COLO668 (cell line): Measurements from ENCODE around the gene MLKL.
A peak's percentile ranks its signal among the peaks of the same experiment; 100 is the strongest.
"Not testable (repeated sequence)": the region's sequence is repeated elsewhere in the genome, so short reads cannot be mapped to it uniquely, and the experiment has no call there.

Experiments used
- DNase-seq: peaks from one replicate; lab custom pipeline; 2025; ENCODE audit not compliant: unreplicated experiment; lab: John Stamatoyannopoulos, UW

MLKL gene

DNA sequence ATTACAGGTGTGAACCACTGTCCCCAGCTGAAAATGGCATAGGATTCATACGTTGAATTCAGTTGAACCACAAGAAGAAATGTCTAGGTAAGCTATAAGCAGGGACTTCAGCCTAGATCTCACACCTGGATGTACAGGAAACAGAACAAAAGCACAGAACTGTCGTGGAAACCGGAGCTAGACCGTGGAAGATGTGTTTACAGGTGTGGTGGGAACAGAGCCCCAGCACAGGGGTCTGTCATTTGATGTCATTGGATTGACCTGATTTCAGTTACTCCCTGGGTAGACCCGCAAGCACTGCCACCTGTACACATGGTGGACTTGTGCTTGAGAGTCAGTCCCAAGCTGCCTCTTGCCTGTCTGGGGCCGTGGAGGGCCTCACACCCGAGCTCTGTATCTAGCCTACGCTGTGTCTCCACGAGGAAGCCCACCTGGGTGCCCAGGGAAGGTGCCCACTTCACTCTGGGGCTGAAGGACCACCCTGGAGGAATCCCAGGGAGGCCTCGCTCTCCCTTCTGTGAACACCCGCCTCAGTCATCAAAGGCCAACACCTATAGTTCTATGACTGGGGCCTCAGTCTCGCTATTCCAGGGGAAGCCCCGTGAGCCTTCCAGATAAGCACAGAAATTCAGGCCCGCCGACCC lies 32.2 kb upstream of the MLKL start:
- no peak for DNase-seq

DNA sequence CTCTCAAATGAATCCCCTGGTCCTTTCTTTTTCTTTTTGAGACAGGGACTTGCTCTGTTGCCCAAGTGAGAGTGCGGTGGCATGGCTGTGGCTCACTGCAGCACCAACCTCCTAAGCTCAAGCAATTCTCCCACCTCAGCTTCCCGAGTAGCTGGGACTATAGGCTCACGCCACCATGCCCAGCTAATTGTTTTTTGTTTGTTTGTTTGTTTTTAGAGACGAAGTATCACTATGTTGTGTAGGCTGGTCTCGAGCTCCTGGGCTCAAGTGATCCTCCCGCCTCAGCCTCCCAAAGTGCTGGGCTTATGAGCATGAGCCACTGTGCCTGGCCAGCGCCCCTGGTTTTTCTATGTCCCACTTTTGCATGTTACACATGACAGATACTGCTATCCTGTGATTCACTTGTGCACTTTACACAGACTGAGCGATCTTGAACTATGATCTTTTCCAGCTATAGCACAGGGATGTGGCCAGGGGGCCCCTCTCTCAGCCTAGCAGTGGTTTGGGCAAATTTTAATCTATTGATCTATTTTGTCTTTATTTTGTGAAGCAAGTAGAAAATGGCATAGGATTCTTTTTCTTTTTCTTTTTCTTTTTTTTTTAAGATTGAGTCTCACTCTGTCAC lies 31.3 kb upstream of the MLKL start:
- DNase-seq: no peak

DNA sequence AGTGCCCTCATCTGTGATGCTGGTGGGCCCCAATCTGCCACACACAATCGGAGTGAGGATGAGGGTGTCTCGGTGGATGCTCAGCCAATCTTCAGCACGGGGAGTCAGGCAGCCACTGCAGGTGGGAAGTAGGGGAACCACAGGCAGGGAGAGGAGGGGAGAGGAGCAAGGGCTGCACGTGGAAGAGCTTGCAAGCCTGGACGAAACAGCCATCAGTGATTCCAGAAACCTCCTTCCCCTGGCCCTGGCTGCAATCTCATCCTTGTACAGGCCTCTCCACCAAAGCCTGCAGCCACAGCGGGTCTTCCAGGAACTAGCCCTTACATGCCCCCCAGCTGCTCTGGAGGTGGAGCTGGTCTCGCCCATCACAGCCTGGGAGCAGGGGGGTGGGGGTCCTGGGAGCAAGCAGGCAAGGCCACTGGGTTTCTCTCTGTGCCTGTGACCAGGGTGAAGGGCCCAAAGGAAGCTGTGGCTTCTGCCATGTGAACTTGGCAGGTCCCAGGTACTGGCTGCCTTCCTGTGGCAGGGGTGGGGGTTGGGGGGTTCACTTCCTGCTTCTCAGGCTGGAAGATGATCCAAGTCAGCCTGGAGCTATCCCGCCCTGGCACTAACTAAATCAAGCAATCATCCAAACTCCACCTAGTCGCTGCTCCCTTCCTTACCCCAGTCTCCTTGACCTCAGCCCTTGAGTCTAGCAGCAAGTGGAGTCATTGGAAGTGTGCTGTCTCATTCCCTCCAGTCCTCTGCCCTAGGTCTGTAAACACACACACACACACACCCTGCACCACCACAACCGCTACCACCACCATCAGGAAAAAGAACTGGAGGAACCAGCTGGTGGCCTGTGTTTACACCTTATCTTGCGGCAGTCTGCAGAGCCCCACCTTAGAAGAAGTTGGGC lies 29.4 kb upstream of the MLKL start:
- DNase-seq: no peak

DNA sequence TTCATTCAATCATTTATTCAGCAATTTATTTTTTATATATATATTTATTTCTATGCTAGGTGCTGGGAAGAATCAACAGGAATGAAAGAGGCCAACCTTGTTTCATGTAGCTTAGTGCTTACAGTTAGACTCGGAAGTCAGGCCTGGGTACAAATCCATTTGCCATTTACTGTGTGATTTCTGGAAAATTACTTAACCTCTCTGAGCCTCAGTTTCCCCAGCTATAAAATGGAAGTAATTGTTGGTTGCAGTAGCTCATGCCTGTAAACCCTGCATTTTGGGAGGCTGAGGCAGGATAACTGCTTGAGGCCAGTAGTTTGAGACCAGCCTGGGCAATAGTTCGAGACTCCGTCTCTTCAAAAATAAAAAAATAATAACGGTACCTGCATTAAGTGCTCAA lies 27.2 kb upstream of the MLKL start:
- no peak for DNase-seq

DNA sequence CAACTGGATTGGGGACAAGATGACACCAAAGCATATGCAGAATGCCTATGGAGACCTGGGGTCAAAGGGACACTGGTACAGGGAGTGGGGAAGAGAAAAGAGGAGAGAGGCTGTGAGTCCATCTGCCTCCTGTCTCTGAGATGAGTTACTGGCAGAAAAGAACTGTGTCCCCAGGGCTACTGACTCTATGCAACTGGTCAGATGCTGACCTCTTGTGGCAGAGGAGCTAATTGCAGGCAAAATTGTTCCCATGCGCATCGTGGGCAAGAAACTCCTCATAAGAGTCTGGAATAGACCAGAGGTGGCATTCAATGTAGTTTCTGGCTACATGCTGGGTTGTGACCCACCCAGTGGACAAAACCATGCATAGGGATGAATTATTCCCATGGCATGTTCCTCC lies 26.1 kb upstream of the MLKL start:
- peak; percentile 4 for DNase-seq

DNA sequence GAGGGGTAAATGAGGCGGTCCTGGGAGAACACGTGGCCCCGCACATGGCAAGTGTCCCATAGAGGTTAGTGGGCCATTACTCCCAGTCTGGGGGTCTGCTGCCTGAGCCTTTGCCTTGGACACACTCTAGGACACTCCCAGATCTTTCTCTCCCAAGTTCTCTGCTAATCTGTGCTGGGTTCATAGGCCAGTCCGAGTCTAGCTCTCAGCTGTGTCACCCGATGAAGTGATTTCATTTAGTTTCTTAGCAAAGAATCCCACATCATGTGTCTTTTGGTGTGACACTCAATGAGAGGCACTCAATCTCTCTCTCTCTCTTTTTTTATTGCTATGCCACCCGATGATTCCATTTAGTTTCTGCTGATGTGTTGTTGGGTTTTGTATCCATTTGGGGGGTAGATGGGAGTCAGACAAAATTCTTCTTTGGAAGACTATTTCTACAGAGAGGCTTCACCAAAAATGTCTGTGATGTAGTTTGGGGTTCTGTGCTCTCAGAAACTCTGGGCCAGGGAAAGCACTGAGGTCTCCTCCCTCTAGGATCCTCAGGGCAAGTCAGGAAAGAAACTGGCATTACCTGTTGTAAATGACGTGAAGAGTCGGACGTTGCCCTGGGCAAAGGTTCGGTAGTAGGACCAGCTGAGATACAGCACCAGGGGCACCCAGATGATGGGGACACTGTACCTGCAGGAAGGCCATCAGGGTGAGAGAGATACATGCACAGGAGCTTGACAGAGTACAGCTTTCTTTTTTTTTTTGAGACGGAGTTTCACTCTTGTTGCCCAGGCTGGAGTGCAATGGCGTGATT lies 25.2 kb upstream of the MLKL start:
- no peak for DNase-seq

DNA sequence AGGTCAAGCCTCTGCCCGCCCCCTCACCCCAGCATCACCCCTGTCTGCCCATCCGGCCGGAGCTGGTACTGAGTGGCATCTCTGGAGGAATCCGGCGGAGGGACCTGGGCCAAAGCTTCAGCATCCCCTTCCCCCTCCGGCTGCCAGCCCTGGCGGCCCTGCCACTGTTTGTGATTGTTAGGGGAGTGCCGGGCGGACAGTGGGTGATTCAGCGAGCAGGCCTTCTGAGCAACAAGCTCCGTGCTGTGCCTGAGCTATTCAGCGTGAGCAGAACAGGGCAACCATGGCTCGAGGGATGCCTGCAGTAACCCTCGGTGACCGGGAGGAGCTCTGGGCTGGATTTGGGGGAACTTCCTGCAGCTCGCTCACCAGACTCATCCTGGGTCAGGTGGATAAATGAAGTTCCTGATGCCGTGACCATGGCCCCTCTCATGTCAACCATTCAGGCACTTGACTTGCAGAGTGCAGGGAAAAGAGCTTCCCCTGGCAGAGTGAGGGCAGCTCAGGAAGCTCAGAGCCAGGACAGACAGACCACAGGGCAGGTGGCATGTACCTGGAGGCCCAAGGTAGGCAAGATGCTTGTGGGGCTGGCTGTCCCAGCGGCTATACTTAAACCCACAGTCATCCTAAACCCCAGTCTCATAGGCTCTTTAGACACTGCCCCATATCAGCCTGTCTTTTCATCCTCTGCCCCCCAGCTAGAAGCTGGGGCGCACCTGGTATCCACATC lies 24.3 kb upstream of the MLKL start:
- DNase-seq: no peak

DNA sequence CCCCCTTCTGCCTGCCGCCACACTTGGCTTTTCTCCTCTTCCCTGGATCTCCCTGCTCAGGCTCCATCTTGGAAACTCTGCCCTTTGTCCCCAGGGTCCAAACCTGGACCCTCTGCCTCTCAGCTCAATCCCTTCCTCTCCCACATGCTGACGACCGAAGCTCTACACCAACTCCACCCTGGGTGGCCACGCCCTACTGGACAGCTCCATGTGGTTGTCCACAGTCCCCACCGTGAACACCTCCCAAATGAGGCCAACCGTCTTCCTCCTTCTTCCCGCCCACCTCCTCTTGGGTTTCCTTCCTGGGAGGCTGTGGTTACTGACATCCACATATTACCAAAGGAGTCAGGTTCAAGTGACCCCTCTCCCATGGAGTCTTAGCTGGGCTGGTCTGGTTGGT lies 22.6 kb upstream of the MLKL start:
- no peak for DNase-seq

DNA sequence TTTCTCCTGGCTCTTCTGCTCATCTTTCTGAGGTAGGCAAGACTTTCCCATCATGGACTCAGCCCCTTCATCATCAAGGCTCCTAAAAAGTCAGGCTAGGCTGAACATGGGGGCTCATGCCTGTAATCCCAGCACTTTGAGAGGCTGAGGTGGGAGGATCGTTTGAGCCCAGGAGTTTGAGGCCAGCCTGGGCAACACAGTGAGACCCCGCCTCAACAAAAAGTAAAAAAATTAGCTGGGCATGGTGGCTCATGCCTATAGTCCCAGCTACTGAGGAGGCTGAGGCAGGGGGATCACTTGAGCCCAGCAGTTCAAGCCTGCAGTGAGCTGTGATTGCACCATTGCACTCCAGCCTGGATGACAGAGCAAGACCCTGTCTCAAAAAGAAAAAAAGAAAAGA lies 21.5 kb upstream of the MLKL start:
- DNase-seq: not testable (repeated sequence)

DNA sequence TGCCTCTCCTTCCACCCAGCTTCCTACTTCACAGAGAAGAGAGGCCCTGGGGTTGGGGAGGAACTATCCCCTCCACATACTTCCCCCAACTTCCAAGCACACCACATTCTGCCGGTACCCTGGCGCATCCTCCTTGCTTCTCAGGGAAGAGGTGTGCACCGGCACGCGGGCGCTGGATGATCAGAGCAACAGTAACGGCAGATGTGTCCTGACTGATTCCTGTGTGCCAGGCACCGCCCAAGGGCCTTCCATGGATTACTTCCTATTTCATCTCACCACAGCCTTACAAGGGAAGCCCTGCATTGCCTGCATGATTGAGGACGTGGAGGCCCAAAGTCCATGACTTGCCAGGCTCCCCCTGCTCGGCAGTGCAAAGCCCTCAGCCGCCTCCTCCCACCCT lies 21.1 kb upstream of the MLKL start:
- no peak for DNase-seq

DNA sequence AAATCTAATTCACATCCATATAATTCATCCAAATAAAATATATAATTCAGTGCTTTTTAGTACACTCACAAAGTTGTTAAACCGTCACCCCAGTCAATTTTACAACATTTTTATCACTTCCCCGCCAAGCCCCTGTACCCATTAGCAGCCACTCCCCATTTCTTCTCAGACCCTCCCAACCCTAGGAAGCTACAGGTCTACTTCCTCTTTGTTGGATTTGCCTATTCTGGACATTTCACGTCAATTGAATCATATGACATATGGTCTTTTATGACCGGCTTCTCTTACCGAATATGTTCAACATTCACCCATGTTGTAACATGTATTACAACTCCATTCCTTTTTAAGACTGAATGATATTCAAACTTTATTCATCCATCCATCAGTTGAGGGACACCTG lies 19.9 kb upstream of the MLKL start:
- no peak for DNase-seq

DNA sequence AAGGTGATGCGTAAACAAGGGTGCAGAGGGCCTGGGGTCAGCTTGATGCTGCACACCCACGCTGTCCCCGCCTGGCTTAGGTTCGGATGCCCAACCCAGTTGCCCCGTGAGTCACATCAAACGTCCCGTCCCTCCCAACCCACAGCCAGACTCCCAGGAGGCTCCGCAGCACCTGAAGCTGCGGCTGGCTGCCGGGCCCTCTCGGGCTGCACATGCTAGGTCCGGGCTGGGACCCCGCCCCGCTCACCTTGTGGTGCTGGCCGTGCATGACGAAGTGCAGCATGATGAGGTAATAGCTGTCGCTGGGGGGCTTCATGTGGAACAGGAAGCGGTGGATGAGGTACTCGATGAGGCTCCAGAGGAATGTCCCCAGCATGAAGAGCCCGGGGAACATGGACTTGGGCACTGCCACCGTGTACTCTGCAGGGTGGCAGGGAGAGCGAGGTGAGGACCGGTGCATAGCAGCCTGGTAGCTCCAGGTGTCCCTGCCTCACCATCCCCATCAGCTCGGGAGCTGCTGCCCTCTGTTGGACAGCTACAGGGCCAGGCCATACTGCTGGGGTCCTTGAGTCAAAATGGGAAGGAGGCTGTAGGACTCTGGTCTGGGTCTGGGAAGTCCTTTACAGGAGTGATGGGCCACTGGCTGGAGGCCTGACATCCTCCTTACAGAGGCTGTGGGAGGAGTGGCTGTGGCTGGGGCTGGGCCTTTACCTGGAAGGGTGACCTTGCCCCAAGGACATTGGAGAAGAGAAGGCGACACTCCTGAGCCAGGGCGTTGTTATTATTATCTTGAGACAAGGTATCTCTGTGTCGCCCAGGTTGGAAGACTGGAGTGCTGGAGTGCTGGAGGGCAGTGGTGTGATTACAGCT lies 18.3 kb upstream of the MLKL start:
- no peak for DNase-seq

DNA sequence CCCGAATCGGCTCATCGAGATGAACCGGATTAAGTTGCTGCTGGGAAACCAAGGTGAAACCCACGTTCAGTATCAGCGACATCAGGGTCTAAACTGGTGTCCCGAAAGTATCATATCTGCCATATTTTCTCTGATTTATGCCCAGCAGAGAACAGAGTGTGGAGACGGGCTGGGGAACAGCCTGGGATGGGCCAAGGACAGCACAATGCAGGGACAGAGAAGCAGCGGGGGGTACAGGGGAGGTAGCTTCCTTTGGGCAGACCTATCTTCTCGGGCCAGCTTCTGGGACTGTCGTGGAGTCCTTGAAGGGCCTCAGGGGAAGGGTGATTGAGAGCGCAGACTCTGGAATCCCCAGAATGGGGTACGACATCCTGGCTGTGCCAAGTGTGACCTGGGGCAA lies 17.5 kb upstream of the MLKL start:
- no peak for DNase-seq

DNA sequence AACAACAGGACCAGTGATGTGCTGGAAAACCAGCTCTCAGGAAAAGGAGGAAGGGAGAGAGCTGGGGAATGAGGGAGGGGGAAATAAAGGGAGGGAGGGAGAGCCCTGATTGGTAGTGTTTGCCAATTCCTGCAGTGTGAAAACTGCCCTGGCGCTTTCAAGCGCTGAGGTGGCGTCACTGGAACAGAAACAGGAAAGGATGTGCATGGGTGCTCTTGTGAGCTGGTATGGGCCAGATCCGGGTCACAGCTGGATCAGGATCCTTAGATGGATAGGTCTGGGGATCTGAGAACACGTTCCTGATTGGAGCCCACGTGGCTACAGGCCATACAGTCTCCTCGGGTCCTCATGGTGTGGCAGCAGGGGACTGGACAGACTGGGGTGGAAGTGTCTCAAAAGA lies 16.7 kb upstream of the MLKL start:
- DNase-seq: no peak

DNA sequence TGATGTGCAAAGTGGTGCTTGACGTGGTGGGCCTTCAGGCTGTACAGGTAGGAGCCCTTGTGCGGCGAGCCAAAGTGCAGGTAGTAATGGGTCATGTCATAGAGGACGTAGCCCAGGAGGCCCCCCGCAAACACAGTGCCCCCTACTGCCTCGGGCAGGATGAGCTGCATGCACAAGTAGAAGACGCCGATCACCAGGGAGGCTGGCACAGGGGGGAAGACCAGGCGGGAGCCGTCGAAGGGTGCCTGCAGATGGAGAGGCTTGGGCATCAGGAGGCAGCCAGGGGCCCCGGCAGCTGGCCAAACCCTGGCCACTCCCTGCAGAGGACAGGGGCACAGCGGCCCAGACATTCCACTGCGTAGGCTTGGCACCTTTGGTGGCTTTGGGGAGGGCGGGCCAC lies 15.7 kb upstream of the MLKL start:
- DNase-seq: no peak

DNA sequence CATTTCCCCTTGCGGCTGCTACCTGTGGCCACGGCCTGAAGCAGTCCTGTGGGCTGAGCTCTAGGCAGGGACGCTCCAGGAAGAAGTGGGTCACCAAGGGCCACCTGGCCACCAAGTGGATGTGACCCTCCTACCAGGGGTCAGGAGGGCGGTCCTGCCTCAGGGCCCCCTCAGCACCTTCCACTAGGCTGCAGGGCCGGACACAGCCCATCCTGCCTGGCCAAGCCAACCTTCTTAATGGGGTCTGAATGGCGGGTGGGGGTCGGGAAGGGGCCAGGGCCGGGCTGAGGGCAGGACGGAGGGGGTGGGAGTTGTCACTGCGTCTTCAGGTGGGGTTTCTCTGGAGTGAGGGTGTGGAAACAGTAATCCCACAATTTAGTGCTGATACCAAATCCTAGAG lies 13.2 kb upstream of the MLKL start:
- DNase-seq: no peak

DNA sequence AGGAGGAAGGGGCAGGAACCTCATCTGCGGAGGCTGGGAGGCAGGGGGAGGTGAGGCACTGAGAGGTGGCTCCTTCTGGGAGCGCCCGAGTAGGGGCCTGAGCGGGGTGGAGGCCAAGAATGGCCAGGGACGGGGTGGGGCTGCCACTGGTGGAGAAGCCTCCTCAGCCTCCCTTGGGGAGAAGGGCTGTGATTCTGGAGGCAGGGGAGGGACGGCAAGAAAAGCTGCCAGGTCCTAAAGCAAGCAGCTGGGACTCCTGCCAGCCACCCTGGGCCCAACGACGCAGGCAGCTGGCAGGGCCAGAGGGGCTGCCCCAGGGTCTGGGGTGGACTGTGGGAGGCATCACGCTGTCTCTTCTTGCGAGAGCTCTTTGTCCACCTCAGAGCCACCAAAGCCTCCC lies 12.7 kb upstream of the MLKL start:
- DNase-seq: no peak

DNA sequence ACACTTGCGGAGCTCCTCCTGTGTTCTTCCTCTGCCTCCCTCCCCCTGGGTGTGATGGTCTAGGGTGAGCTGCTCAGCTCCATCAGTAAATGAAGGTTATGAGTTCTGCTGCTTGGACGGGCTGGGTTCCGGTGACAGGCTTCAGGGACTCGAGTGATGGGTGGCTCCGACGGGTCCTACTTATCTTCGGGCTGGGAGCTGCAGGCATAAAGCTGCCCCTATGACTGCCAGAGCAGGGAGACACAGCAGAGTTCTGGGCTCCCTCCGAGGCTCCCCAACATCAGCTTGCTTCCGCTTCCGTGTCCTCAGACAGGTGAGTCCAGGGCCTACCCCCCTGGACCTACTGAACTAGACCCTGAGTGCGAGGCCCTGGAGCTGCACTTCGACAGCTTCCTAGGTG lies 11.3 kb upstream of the MLKL start:
- no peak for DNase-seq

DNA sequence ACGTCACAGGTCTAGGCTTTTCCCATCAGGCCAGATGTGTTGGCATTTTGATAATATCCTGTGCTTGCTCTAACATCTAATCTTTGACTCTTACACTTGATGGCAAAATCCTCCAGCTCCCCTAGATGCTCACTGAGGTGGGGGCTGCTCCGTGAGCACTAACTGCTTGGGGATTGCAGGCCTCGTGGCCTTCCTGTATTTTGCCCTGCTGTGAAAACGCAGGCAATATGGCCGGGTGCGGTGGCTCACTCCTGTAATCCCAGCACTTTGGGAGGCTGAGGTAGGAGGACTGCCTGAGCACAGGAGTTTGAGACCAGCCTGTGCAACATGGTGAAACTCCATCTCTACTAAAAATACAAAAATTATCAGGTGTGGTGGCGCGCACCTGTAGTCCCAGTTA lies 9.7 kb upstream of the MLKL start:
- DNase-seq: no peak

DNA sequence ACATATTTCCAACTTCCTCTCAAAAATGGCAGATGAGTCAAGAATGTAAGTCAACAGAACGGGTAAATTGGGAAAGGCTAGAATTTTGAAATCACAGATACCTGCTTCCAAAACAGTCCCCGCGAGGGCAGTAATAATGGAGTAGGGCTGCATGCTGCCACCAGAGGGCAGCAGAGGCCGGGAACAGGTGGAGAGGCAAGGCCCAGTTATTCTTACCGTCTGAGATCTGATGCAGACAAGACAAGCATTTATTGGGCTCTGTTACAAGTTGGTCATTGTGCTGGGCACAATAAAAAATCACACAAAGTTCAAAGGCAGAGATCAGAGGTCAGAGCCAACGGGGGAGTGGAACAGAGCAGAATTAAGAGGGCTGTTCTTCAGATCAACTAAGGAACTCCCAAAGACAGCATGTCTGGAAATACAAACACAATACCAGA lies 8.8 kb upstream of the MLKL start:
- peak; percentile 78 for DNase-seq
